HepG2 (cell line): ENCODE results near the gene JADE2. TPM values are rescaled to one million over a fixed set of nuclear protein-coding genes. Genes with fewer than 3 reads are reported as not detected.

ENCODE experiments used
- SOX13 ChIP-seq, 3 experiments: fragments of 450-650 bp in 1 of 3; sonication (generic) in 1 of 3; formaldehyde crosslinking in 1 of 3; IDR thresholded peaks in 2 of 3; conservative IDR thresholded peaks in 1 of 3; 2 replicates each; pipeline versions ENCODE4 v1.5.0 to v1.6.1; 2016 to 2020; ENCODE audit warnings: antibody characterized with exemption in 1 of 3, mild to moderate bottlenecking in 1 of 3, missing compliant biosample characterization in 1 of 3, missing genetic modification reagents in 1 of 3, moderate library complexity in 1 of 3
- TBP ChIP-seq: sonication (generic); formaldehyde crosslinking; IDR thresholded peaks from 2 replicates; pipeline ENCODE4 v1.5.0; 2020; ENCODE audit warnings: missing genetic modification reagents
- ZFP90 ChIP-seq: sonication (generic); formaldehyde crosslinking; IDR thresholded peaks from 2 replicates; pipeline ENCODE4 v1.8.0; 2022; ENCODE audit warnings: missing genetic modification reagents, mild to moderate bottlenecking, inconsistent platforms, borderline replicate concordance
- ZNF205 ChIP-seq: IDR thresholded peaks from 2 replicates; pipeline ENCODE4 v1.6.1; 2018; ENCODE audit warnings: missing biosample characterization, missing genetic modification reagents
- ZNF501 ChIP-seq: sonication (generic); formaldehyde crosslinking; IDR thresholded peaks from 2 replicates; pipeline ENCODE4 v1.5.1; 2020; ENCODE audit warnings: mild to moderate bottlenecking, moderate library complexity, missing genetic modification reagents
- ZNF543 ChIP-seq: sonication (generic); formaldehyde crosslinking; IDR thresholded peaks from 2 replicates; pipeline ENCODE4 v1.4.0; 2020; ENCODE audit warnings: mild to moderate bottlenecking, missing genetic modification reagents
- ZNF556 ChIP-seq: sonication (generic); formaldehyde crosslinking; IDR thresholded peaks from 2 replicates; pipeline ENCODE4 v1.4.0; 2020; ENCODE audit warnings: mild to moderate bottlenecking, missing genetic modification reagents, borderline replicate concordance
- ZNF891 ChIP-seq: sonication (generic); formaldehyde crosslinking; IDR thresholded peaks from 2 replicates; pipeline ENCODE4 v1.5.0; 2020; ENCODE audit warnings: mild to moderate bottlenecking, missing genetic modification reagents
- polyA plus RNA-seq, 8 experiments: library from polyadenylated mRNA; depleted of rRNA in 3 of 8; stranded (reverse) in 7 of 8; unstranded in 1 of 8; fragments of >200 nt; fragmentation: Illumina TruSeq in 4 of 8; extraction: Trizol in 4 of 8; gene quantifications; 2 replicates each; pipeline versions ENCODE4 v1.2.1 to v1.2.3, GENCODE V29; 2011 to 2016; ENCODE audit warnings: low read depth in 4 of 8, missing spikeins in 1 of 8, mixed read lengths in 1 of 8; ENCODE audit not compliant: insufficient read depth in 1 of 8
- total RNA-seq, 5 experiments: library from RNA; depleted of rRNA; stranded (reverse); fragments of >200 nt; fragmentation: Illumina TruSeq; extraction: Trizol; gene quantifications; 2 replicates each; pipeline ENCODE4 v1.2.3, GENCODE V29; 2016; ENCODE audit warnings: low read depth in 1 of 5
- TF ChIP-seq, protein P1 (sequence below): sonication (generic); formaldehyde crosslinking; IDR thresholded peaks from 2 replicates; pipeline ENCODE4 v1.4.0; 2020; ENCODE audit warnings: missing genetic modification reagents, mild to moderate bottlenecking, borderline replicate concordance
- TF ChIP-seq, protein P2 (sequence below): sonication (generic); formaldehyde crosslinking; IDR thresholded peaks from 2 replicates; pipeline ENCODE4 v1.4.0; 2020; ENCODE audit warnings: missing genetic modification reagents
- TF ChIP-seq, protein P3 (sequence below): sonication (generic); formaldehyde crosslinking; IDR thresholded peaks from 2 replicates; pipeline ENCODE4 v1.4.0; 2020; ENCODE audit warnings: missing genetic modification reagents, borderline replicate concordance
- TF ChIP-seq, protein P4 (sequence below): sonication (generic); formaldehyde crosslinking; IDR thresholded peaks from 2 replicates; pipeline ENCODE4 v1.8.0; 2022; ENCODE audit warnings: mild to moderate bottlenecking, missing genetic modification reagents, moderate library complexity
- TF ChIP-seq, protein P5 (sequence below), 2 experiments: IDR thresholded peaks; 2 replicates each; pipeline ENCODE4 v1.6.1; 2011 to 2012; ENCODE audit warnings: low read length in 2 of 2, borderline replicate concordance in 1 of 2, low read depth in 1 of 2, mild to moderate bottlenecking in 1 of 2, moderate library complexity in 1 of 2

Gene JADE2
- total and polyA plus RNA-seq, 2 of the 13 experiments (the other 11 are each of a cell fraction or from before 2014, with no cell fraction given): 7.5 to 15.1 TPM

DNA sequence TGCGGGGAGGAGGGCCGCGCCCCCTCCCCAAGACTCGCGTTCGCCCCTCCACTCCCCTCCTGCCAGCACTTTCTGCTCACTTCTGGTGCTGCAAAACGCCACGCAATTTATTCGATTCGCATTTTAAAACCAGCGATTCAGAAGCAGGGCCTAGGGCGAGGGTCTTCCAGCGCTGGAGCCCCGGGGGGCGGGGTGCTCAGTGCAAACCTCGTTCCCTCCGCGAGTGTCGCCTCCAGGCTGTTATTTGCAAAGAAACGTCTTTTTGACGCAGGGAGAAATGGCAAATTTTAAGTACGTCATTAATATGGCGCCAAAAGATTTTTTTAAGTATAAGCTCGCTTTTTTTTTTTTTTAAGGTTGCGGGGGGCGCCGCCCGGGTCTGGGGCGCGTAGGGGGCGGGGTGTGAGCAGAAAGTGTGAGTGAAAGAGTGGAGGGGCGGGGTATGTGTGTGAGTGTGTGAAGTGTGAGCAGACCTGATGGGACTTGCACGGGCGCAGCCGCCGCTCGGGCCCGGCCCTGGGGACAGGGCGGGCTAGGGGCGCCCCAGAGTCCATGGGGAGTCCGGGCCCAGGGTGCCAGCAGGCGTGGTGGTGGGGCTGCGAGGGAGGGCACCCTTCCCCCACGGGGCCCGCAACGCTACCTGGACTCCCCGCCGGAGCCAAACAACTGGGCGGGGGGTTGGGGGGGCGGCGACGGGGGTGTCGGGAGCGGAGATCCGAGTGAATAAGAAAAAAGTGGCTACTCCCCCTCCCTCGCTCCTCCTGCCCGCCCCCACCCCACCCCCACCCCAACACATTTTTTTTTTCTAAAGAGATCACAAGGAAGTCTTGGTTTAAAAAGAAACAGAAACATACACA is at the start of gene JADE2 (continued):
- TF ChIP-seq ZNF205 (0 out of 2 replicates have a peak, but pooled peaks have one; percentile 2), ZNF556 (CRISPR knock-in tag) (0 out of 2 replicates have a peak, but pooled peaks have one; percentile 38), ZNF891 (CRISPR knock-in tag) (0 out of 2 replicates have a peak, but pooled peaks have one; percentile 20), ZNF543 (no peak), ZNF501 (CRISPR knock-in tag) (peak; percentile 49), SOX13 (IDR thresholded peaks at IDR 0.05) (no peak), SOX13 (CRISPR knock-in tag; conservative IDR thresholded peaks at IDR 0.05 in 1 of 2, IDR thresholded peaks at IDR 0.05 in 1 of 2) (no peak), ZFP90 (CRISPR knock-in tag) (no peak), TBP (CRISPR knock-in tag) (no peak)
- TF ChIP-seq, protein P1, sequence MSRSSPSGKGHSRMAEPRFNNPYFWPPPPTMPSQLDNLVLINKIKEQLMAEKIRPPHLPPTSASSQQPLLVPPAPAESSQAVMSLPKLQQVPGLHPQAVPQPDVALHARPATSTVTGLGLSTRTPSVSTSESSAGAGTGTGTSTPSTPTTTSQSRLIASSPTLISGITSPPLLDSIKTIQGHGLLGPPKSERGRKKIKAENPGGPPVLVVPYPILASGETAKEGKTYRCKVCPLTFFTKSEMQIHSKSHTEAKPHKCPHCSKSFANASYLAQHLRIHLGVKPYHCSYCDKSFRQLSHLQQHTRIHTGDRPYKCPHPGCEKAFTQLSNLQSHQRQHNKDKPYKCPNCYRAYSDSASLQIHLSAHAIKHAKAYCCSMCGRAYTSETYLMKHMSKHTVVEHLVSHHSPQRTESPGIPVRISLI (CRISPR knock-in tag): 0 out of 2 replicates have a peak, but pooled peaks have one; percentile 46
- TF ChIP-seq, protein P2, sequence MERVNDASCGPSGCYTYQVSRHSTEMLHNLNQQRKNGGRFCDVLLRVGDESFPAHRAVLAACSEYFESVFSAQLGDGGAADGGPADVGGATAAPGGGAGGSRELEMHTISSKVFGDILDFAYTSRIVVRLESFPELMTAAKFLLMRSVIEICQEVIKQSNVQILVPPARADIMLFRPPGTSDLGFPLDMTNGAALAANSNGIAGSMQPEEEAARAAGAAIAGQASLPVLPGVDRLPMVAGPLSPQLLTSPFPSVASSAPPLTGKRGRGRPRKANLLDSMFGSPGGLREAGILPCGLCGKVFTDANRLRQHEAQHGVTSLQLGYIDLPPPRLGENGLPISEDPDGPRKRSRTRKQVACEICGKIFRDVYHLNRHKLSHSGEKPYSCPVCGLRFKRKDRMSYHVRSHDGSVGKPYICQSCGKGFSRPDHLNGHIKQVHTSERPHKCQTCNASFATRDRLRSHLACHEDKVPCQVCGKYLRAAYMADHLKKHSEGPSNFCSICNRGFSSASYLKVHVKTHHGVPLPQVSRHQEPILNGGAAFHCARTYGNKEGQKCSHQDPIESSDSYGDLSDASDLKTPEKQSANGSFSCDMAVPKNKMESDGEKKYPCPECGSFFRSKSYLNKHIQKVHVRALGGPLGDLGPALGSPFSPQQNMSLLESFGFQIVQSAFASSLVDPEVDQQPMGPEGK (CRISPR knock-in tag): peak; percentile 87
- TF ChIP-seq, protein P3, sequence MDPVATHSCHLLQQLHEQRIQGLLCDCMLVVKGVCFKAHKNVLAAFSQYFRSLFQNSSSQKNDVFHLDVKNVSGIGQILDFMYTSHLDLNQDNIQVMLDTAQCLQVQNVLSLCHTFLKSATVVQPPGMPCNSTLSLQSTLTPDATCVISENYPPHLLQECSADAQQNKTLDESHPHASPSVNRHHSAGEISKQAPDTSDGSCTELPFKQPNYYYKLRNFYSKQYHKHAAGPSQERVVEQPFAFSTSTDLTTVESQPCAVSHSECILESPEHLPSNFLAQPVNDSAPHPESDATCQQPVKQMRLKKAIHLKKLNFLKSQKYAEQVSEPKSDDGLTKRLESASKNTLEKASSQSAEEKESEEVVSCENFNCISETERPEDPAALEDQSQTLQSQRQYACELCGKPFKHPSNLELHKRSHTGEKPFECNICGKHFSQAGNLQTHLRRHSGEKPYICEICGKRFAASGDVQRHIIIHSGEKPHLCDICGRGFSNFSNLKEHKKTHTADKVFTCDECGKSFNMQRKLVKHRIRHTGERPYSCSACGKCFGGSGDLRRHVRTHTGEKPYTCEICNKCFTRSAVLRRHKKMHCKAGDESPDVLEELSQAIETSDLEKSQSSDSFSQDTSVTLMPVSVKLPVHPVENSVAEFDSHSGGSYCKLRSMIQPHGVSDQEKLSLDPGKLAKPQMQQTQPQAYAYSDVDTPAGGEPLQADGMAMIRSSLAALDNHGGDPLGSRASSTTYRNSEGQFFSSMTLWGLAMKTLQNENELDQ (CRISPR knock-in tag): no peak
- TF ChIP-seq, protein P4, sequence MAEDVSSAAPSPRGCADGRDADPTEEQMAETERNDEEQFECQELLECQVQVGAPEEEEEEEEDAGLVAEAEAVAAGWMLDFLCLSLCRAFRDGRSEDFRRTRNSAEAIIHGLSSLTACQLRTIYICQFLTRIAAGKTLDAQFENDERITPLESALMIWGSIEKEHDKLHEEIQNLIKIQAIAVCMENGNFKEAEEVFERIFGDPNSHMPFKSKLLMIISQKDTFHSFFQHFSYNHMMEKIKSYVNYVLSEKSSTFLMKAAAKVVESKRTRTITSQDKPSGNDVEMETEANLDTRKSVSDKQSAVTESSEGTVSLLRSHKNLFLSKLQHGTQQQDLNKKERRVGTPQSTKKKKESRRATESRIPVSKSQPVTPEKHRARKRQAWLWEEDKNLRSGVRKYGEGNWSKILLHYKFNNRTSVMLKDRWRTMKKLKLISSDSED: no peak
- TF ChIP-seq, protein P5, sequence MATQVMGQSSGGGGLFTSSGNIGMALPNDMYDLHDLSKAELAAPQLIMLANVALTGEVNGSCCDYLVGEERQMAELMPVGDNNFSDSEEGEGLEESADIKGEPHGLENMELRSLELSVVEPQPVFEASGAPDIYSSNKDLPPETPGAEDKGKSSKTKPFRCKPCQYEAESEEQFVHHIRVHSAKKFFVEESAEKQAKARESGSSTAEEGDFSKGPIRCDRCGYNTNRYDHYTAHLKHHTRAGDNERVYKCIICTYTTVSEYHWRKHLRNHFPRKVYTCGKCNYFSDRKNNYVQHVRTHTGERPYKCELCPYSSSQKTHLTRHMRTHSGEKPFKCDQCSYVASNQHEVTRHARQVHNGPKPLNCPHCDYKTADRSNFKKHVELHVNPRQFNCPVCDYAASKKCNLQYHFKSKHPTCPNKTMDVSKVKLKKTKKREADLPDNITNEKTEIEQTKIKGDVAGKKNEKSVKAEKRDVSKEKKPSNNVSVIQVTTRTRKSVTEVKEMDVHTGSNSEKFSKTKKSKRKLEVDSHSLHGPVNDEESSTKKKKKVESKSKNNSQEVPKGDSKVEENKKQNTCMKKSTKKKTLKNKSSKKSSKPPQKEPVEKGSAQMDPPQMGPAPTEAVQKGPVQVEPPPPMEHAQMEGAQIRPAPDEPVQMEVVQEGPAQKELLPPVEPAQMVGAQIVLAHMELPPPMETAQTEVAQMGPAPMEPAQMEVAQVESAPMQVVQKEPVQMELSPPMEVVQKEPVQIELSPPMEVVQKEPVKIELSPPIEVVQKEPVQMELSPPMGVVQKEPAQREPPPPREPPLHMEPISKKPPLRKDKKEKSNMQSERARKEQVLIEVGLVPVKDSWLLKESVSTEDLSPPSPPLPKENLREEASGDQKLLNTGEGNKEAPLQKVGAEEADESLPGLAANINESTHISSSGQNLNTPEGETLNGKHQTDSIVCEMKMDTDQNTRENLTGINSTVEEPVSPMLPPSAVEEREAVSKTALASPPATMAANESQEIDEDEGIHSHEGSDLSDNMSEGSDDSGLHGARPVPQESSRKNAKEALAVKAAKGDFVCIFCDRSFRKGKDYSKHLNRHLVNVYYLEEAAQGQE (IDR thresholded peaks at IDR 0.05; ENCODE audit: borderline replicate concordance in 1 of 2, low read depth in 1 of 2, low read length in 2 of 2): no peak
